ENCODE data around the gene SNAP25.

Gene SNAP25

GRCh38 chr20:10300582-10301446 lies 82.2 kb downstream of the SNAP25 start:
- no peaks in the 10 kb centered on the region for H3K9me2 ChIP-seq (replicated peaks; ENCODE audit: control insufficient read depth, low read length)
- no peaks in the 10 kb centered on the region for H3K9me3 ChIP-seq (ENCODE audit: control insufficient read depth, insufficient read depth, low read length)
- H3K79me2 ChIP-seq (ENCODE audit: control insufficient read depth, low read length): no peaks in the 10 kb centered on the region
- H3F3A ChIP-seq (ENCODE audit: control insufficient read depth, insufficient read depth): no peaks in the 10 kb centered on the region
- no peak overlapping the region for H3K27ac ChIP-seq (ENCODE audit: low read depth, low read length)
- H3K4me1 ChIP-seq (ENCODE audit: control insufficient read depth, low read length): peaks cover 8% of the 10 kb centered on the region
- H3K27me3 ChIP-seq (ENCODE audit: control insufficient read depth, low read length): no peaks in the 10 kb centered on the region
- no peaks in the 10 kb centered on the region for H4K20me1 ChIP-seq (ENCODE audit: control insufficient read depth, insufficient read depth, low read depth, low read length)
- H3K4me2 ChIP-seq (ENCODE audit: low read length): no peak overlapping the region
- TF ChIP-seq CTCF (IDR thresholded peaks at IDR 0.05; ENCODE audit: low read depth, low read length, poor library complexity, severe bottlenecking): no peak
- no peak for TF ChIP-seq EZH2phosphoT487 (IDR thresholded peaks at IDR 0.05; ENCODE audit: borderline replicate concordance, low read length)
- no peak overlapping the region for H3K4me3 ChIP-seq (ENCODE audit: low read length)
- H3K36me3 ChIP-seq (ENCODE audit: control insufficient read depth, low read length): no peaks in the 10 kb centered on the region

GRCh38 chr20:10303852-10304251 lies 85.2 kb downstream of the SNAP25 start:
- TF ChIP-seq CTCF (IDR thresholded peaks at IDR 0.05; ENCODE audit: low read depth, low read length, poor library complexity, severe bottlenecking) (no peak), EZH2phosphoT487 (IDR thresholded peaks at IDR 0.05; ENCODE audit: borderline replicate concordance, low read length) (no peak)
- Histone ChIP-seq H3K27me3 (ENCODE audit: control insufficient read depth, low read length) (no peaks in the 10 kb centered on the region), H3F3A (ENCODE audit: control insufficient read depth, insufficient read depth) (no peaks in the 10 kb centered on the region), H3K9me2 (replicated peaks; ENCODE audit: control insufficient read depth, low read length) (no peaks in the 10 kb centered on the region), H3K27ac (ENCODE audit: low read depth, low read length) (no peak overlapping the region), H3K4me3 (ENCODE audit: low read length) (no peak overlapping the region), H4K20me1 (ENCODE audit: control insufficient read depth, insufficient read depth, low read depth, low read length) (no peaks in the 10 kb centered on the region), H3K4me1 (ENCODE audit: control insufficient read depth, low read length) (peaks cover 8% of the 10 kb centered on the region), H3K79me2 (ENCODE audit: control insufficient read depth, low read length) (no peaks in the 10 kb centered on the region), H3K4me2 (ENCODE audit: low read length) (no peak overlapping the region), H3K36me3 (ENCODE audit: control insufficient read depth, low read length) (no peaks in the 10 kb centered on the region), H3K9me3 (ENCODE audit: control insufficient read depth, insufficient read depth, low read length) (no peaks in the 10 kb centered on the region)

GRCh38 chr20:10304471-10305046 lies 85.9 kb downstream of the SNAP25 start:
- Histone ChIP-seq H3K4me2 (ENCODE audit: low read length) (no peak overlapping the region), H3K27me3 (ENCODE audit: control insufficient read depth, low read length) (no peaks in the 10 kb centered on the region), H3F3A (ENCODE audit: control insufficient read depth, insufficient read depth) (no peaks in the 10 kb centered on the region), H3K4me1 (ENCODE audit: control insufficient read depth, low read length) (peaks cover 8% of the 10 kb centered on the region), H3K79me2 (ENCODE audit: control insufficient read depth, low read length) (no peaks in the 10 kb centered on the region), H4K20me1 (ENCODE audit: control insufficient read depth, insufficient read depth, low read depth, low read length) (no peaks in the 10 kb centered on the region), H3K9me3 (ENCODE audit: control insufficient read depth, insufficient read depth, low read length) (no peaks in the 10 kb centered on the region), H3K4me3 (ENCODE audit: low read length) (no peak overlapping the region), H3K36me3 (ENCODE audit: control insufficient read depth, low read length) (no peaks in the 10 kb centered on the region), H3K27ac (ENCODE audit: low read depth, low read length) (no peak overlapping the region), H3K9me2 (replicated peaks; ENCODE audit: control insufficient read depth, low read length) (no peaks in the 10 kb centered on the region)
- TF ChIP-seq CTCF (IDR thresholded peaks at IDR 0.05; ENCODE audit: low read depth, low read length, poor library complexity, severe bottlenecking) (no peak), EZH2phosphoT487 (IDR thresholded peaks at IDR 0.05; ENCODE audit: borderline replicate concordance, low read length) (no peak)
